ENCODE data around the gene CADM1. TPM values are rescaled to one million over a fixed set of nuclear protein-coding genes. Genes with fewer than 3 reads are reported as not detected.

The CADM1 gene
- total RNA-seq, 1 donor from 2014 or later: 8.8 TPM

DNA sequence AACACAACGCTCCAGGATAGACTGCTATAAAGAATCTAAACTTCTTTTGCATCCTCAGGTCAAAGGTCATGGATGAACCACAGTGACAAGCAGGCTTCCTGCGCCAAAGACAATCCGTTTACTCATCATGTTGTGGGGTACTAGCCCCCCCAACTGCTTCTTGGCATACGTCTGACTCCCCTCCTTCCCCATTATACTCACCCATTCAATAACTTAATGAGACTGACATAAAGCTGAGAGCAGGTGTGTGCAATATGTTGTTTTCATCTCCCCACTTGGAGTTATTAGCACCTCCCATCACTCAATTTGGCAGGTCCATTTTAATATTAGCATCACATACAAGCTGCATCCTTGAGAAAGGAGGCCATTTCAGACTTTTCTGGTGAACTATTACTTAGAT is 157.1 kb downstream of the CADM1 start:
- ATAC-seq: no peak

GRCh38 chr11:115345840-115346239 is 158.4 kb downstream of the CADM1 start:
- ATAC-seq: no peak

DNA sequence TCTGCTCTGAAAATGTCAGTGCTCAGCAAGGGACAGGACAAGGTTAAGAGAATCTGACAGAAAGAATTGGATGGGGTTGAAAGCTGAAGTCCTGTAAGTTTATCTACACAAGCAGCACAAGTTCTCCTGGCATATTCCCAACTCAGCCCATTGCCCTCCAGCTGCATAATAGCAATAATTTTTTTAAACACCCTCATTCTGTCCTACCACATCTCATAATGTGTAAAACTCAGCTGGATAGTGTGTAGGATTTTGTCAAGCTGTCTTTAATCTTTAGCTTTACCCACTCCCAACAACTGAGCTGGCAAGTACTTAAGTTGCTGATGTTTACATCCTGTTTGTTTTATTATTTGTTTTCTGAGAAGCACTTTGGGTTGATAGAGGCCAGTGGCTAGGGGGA is 158.9 kb downstream of the CADM1 start:
- ATAC-seq: no peak

DNA sequence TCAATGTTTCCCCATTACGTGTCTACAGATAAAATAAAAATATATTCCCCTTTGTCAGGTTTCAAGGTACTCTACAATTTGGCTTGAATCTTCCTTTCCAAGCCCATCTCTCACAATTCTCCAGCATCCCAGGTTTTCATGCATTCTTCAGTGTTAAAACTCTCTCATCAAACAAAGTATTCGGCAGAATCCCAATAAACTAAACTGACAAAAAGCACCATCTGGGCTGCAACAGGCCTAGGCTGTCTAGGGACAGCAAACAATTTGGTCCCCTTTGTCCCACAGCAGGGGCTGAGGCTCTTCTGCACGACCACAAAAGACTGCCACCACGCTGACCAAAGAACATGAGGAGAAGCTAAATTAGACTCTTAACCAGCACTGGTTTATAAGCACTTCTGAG is 159.4 kb downstream of the CADM1 start:
- no peak for ATAC-seq

- no peak for ATAC-seq
These were observed 162.1 kb downstream of the CADM1 start for GRCh38 chr11:115342142-115342541.

- no peak for ATAC-seq
These were observed 163.3 kb downstream of the CADM1 start for GRCh38 chr11:115340874-115341273.

DNA sequence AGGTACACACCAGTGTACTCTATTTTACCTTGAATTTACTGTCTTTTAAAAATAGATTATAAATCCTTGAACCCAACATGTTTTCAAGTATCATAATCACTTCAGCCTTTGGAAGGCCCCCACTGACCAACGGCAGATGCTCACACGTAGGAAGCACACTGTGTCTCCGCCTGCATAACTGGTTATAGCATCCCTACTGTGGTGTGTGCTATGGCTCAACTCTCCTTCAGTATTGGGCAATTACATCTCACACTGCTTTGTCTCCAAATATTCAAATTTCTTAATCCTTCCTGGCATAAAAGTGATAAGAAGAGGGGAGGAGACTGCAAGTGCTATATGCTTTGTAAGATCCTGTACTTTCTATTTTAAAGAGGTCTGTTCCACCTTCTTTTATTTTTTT is 165.7 kb downstream of the CADM1 start:
- ATAC-seq: no peak

DNA sequence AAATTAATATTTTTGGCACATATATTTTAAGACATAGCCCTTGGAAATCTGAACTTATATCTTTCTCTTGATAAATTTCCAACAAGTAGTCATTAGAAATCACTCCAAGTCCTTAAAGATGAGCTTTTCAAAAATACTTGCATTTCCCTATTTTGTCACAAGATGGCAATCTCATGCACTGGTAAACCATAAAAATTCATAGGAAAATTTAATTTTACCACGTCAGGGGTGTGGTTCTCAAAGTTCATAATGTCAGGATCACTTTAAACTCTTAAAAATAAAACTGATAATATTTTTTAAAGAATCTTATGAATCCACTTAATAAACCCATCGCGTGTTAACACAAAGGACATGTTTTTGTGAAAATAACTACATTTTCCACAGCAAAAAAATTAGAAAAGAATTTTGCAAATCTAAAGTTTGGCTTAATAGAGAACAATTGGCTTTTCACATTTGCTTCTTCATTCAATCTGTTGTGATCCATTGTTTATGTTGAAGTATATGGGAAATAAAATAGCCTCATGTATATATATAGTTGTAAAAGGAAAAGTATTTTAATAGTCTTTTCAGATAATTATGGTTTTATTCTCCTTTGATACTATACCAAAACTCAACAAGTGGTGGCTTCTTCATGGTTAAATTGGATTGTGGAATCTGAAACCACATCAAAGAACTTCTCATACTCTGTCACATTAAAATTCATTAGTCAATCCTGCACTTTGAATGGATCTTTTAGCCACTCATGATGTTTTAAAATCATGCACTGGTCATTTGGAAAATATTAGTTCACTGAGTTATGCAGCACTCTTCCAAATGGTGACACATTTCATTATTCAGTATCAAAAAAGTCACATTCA is 169.1 kb downstream of the CADM1 start:
- no peak for ATAC-seq

GRCh38 chr11:115333949-115334348 is 170.3 kb downstream of the CADM1 start:
- no peak for ATAC-seq

- no peak for ATAC-seq
These were observed 171.1 kb downstream of the CADM1 start for GRCh38 chr11:115333121-115333520.

- ATAC-seq: no peak
These were observed 173.3 kb downstream of the CADM1 start for GRCh38 chr11:115330684-115331482.

- no peak for ATAC-seq
These were observed 177.7 kb downstream of the CADM1 start for GRCh38 chr11:115326526-115326925.

DNA sequence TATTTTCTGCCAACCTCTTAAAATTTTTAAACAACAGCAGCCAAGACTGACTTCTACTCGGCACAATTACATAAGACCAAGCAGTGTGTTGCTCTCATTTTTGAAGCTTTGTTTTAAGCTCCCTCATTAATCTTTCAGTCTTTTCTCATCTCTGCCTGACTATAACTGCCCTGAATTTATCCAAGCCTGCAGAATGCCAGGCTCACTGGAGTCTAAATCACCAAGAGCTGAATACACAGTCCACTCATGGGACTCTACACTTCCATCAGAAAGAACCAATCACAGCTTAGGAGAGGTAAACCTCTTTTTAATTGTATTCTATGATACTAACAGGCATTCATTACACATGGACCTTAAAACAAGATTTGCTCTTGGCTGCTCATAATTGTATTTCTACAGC is 178.7 kb downstream of the CADM1 start:
- no peak for ATAC-seq

- ATAC-seq: peak; percentile 67
These were observed 179.4 kb downstream of the CADM1 start for GRCh38 chr11:115324581-115325432.

- ATAC-seq: no peak
These were observed 181.5 kb downstream of the CADM1 start for GRCh38 chr11:115322553-115323203.

- no peak for ATAC-seq
These were observed 182.5 kb downstream of the CADM1 start for GRCh38 chr11:115321605-115322289.

DNA sequence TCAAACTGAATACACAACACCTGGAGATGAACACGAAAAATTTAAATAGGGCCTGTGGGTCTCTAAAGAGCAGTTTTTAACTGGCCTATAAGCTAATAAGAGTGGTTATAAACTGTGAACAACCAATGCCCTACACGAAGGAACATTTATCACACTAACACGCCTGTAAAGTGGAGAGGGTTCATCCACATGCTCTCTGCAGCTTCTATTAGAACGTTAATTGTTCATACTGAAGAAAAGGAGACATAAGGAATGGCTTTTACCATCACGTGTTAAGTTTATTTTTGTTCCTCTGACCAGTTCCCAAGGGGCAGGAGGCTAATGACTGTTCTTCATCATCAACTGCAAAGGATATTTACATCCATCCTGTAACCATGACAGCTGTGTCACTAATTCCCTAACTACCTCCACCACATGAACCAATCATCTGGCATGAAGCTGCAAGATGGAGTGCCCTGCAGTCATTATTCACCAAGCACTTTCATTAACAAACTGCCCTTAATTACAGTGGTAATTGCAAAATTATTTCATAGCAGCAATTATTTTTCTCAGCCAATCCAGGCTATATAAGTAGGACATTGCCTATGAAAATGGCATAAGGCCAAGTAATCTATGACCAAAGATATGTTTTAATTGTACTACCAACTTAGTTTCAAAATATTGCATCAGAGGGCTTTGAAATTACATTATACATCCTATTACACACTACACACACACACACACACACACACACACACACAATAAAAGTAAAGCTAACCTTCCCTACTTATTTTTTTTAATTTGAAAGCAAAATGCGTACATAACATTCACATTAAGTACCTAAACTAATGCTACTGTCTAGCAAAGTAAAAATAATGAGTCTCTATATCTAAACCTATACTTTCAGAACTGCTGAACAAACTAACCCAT is 186.7 kb downstream of the CADM1 start:
- no peak for ATAC-seq

DNA sequence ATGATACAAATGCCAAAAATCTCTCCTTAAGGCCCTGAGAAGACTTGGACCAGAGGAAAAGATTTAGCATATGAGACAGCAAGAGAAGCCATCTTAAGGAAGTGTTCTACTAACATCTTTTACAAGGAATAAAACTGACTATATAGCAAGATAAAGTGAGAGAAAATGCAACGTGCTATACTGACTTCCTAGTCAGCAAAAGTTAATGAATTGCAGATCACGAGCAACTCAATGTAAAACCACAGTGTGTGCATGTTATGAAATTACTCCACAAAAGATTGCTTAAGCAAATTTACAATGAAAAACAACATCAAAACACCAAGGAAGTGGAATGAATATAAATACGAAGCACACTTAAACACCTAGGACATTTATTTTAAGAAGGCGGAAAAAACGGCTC is 187.5 kb downstream of the CADM1 start:
- no peak for ATAC-seq

GRCh38 chr11:115314330-115314920 is 189.8 kb downstream of the CADM1 start:
- no peak for ATAC-seq

DNA sequence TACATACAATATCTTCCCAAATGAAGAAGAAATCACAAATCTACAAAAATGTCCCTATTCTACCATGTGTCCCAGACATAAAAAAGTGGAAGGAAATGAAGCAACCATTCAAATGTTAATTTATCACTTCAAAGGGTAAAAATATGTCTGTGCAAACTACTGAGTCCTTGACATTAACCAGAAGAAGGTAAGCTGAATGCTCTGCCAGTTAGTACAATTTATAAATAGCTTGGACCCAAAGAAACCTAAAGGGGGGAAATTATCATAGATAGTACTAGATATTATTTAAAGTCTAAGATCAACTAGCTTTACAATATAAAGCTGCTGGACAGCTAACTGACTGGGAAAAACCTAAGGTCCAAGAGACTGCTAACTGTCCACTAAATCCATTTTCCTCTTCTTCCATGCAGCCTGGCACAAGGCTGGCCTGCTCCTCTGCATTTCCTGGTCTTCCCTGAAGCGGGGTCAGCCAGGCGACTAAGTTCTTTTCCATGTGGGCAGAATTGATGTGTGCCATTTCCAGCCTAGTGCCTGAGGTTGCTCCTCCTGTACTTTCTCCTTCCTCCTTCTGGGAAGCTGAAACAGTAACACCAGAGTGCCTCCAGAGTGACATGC is 190.9 kb downstream of the CADM1 start:
- ATAC-seq: no peak

Data from esophagus mucosa (tissue), 1 donor.